ENCODE results near the gene ADM2.
"Not testable (repeated sequence)": the region's sequence is repeated elsewhere in the genome, so short reads cannot be mapped to it uniquely, and the experiment has no call there.

Gene ADM2

GRCh38 chr22:50481440-50482106, at the start of gene ADM2:
Gene ADM2, plus strand, starts transcription at chr22:50481543. Its CDS starts 305 bp downstream, at chr22:50481848.
- TF ChIP-seq CTCF (IDR thresholded peaks at IDR 0.05; ENCODE audit: control insufficient read depth, insufficient read depth, low read depth, low read length, missing control alignments) = no peak
- peak within 1 kb of the TSS; percentile 60 for H3K4me3 ChIP-seq (ENCODE audit: control insufficient read depth, low read depth, low read length)
- DNase-seq (ENCODE audit: low read depth) = no peak

- DNase-seq (ENCODE audit: low read depth) = no peak
- no peak for TF ChIP-seq CTCF (IDR thresholded peaks at IDR 0.05; ENCODE audit: control insufficient read depth, insufficient read depth, low read depth, low read length, missing control alignments)
- H3K4me3 ChIP-seq (ENCODE audit: control insufficient read depth, low read depth, low read length) = no peak overlapping the region
These were observed 49.0 kb upstream of the ADM2 start for GRCh38 chr22:50432131-50432876.

GRCh38 chr22:50432877-50433510, 48.3 kb upstream of the ADM2 start:
- not testable (repeated sequence) for DNase-seq (ENCODE audit: low read depth); H3K4me3 ChIP-seq (ENCODE audit: control insufficient read depth, low read depth, low read length)

GRCh38 chr22:50434849-50435248, 46.5 kb upstream of the ADM2 start:
- no peak overlapping the region for H3K4me3 ChIP-seq (ENCODE audit: control insufficient read depth, low read depth, low read length)
- no peak for TF ChIP-seq CTCF (IDR thresholded peaks at IDR 0.05; ENCODE audit: control insufficient read depth, insufficient read depth, low read depth, low read length, missing control alignments)
- DNase-seq (ENCODE audit: low read depth) = no peak

GRCh38 chr22:50435291-50436014, 45.9 kb upstream of the ADM2 start:
- no peak for TF ChIP-seq CTCF (IDR thresholded peaks at IDR 0.05; ENCODE audit: control insufficient read depth, insufficient read depth, low read depth, low read length, missing control alignments)
- no peak overlapping the region for H3K4me3 ChIP-seq (ENCODE audit: control insufficient read depth, low read depth, low read length)
- DNase-seq (ENCODE audit: low read depth) = no peak

- H3K4me3 ChIP-seq (ENCODE audit: control insufficient read depth, low read depth, low read length) = no peak overlapping the region
- no peak for TF ChIP-seq CTCF (IDR thresholded peaks at IDR 0.05; ENCODE audit: control insufficient read depth, insufficient read depth, low read depth, low read length, missing control alignments)
- no peak for DNase-seq (ENCODE audit: low read depth)
These were observed 45.1 kb upstream of the ADM2 start for GRCh38 chr22:50436015-50436830.
